Measurements from ENCODE around the gene CDH7. TPM values are rescaled to one million over a fixed set of nuclear protein-coding genes. Genes with fewer than 3 reads are reported as not detected.
A peak's percentile ranks its signal among the peaks of the same experiment; 100 is the strongest.

The CDH7 gene
- total RNA-seq, 2 donors from 2014 or later, result not detected

DNA sequence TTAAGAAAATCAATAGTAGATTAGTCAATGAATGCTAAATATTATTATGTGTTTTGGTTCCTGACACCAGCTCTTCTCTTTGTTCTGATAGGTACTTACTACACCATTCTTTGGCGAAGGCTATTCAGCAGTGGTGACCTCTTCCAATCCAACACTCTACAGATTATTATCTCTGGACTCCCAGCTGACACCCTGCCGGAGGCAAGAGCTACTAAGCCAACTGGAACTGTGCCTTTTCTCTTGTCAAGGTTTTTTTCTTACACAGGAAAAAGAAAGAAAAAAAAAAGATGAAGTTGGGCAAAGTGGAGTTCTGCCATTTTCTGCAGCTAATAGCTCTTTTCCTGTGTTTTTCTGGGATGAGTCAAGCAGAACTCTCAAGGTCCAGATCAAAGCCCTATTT lies 11.7 kb downstream of the CDH7 start:
- intact Hi-C loops (cut with DNase I), result no loop called here
- no peak for DNase-seq (ENCODE audit: low spot score)

DNA sequence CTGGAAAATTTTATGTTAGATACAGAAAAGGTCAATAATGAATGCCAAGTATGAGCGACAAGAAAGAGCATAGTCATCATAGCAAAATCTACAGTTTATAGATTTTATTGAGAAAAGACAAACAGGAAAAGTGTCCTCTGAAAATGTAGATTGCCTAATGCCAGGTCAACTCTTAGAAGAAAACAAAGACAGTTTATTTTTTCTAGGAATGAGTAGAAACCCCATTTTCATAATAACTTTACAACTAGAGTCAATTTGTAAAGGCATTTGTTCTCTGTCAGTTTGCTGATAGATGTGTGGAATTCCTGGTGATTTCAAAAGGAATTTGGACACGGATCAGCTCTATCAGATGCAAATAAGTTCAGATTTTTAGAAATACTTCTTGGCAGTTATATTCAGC lies 16.6 kb downstream of the CDH7 start:
- intact Hi-C loops (cut with DNase I), result no loop called here
- no peak for DNase-seq (ENCODE audit: low spot score)

DNA sequence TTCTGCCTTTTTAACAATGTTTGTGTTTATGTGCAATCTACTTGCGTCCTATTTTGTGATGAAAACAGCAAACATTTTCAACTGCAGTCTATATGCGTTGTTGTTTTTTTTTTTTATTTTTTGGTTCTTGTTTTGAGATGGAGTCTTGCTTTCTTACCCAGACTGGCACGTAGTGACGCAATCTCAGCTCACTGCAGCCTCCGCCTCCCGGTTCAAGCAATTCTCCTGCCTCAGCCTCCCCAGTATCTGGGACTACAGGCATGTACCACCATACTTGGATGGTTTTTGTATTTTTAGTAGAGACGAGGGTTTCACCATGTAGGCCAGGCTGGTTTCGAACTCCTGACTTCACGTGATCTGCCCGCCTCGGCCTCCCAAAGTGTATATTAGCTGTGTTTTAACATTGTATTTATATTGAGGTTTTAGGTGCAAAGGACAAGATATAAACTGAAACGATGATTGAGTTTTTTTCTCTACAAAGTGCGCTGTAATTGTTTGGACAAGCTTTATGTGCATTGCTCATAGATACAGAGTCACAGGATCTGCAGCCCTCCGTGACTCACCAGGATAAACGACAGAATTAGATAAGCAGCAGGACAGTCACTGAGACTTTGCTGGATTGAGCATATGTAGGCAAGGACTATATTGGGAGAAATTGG lies 17.4 kb downstream of the CDH7 start:
- DNase-seq (ENCODE audit: low spot score), result no peak
- intact Hi-C loops (cut with DNase I), result no loop called here

DNA sequence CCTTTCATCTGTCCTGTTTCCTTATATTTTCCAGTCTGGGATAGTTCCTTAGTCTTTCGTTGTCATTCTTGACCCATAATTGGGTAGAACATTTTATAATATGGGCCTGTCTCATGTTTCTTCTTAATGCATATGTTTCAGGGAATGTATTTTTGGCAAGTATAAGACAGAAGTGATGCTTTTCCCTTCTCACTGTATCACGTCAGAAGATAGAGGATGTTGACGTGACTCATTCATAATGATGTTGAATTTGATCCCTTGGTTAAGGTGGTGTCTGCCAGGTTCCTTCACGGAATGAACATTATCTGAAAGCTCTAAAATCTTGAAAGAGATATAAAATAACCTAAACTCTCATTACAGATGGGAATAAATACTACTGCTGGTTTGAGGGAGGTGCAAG lies 18.8 kb downstream of the CDH7 start:
- intact Hi-C loops (cut with DNase I), result no loop called here
- no peak for DNase-seq (ENCODE audit: low spot score)

- intact Hi-C loops (cut with DNase I), result no loop called here
- no peak for DNase-seq (ENCODE audit: low spot score)
These were observed 35.7 kb downstream of the CDH7 start for GRCh38 chr18:65786474-65786873.

- DNase-seq (ENCODE audit: low spot score), result peak; percentile 38
- intact Hi-C loops (cut with DNase I), result no loop called here
These were observed 37.6 kb downstream of the CDH7 start for GRCh38 chr18:65788373-65788772.

DNA sequence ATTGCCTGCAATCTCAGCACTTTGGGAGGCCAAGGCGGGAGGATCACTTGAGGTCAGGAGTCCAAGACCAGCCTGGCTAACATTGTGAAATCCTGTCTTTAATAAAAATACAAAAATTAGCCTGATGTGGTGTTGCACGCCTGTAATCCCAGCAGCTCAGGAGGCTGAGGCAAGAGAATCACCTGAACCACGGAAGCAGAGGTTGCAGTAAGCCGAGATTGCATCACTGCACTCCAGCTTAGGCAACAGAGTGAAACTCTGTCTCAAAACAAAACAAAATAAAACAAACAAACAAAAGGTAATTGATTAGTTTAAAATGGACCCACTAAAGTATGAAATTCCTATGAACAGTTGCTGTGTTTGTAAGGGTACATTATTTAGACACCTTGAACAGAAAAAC lies 39.8 kb downstream of the CDH7 start:
- intact Hi-C loops (cut with DNase I), result no loop called here
- no peak for DNase-seq (ENCODE audit: low spot score)

GRCh38 chr18:65791719-65792118 lies 40.9 kb downstream of the CDH7 start:
- intact Hi-C loops (cut with DNase I), result no loop called here
- no peak for DNase-seq (ENCODE audit: low spot score)

- intact Hi-C loops (cut with DNase I), result no loop called here
- DNase-seq (ENCODE audit: low spot score), result no peak
These were observed 41.8 kb downstream of the CDH7 start for GRCh38 chr18:65792456-65793074.

- intact Hi-C loops (cut with DNase I), result no loop called here
- no peak for DNase-seq (ENCODE audit: low spot score)
These were observed 57.9 kb downstream of the CDH7 start for GRCh38 chr18:65808759-65809158.

DNA sequence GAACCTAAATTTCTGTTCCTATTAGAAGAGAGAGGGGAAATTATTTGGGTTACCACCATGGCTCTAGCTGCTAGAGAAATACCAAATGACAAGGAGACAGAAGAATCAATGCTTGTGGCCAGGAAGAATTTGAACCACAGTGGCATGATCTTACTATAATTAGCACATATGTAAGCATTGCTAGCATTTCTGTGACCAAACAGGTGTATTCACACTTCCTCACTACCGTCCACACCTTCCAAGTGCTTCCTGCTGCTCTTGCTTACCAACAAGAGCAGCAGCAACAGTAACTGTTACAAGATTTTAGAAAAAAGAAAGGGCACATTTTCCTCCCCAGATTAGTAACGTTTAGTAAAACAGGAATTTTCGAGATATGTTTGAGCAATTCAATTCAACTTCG lies 60.5 kb downstream of the CDH7 start:
- no peak for DNase-seq (ENCODE audit: low spot score)
- intact Hi-C loops (cut with DNase I), result no loop called here

DNA sequence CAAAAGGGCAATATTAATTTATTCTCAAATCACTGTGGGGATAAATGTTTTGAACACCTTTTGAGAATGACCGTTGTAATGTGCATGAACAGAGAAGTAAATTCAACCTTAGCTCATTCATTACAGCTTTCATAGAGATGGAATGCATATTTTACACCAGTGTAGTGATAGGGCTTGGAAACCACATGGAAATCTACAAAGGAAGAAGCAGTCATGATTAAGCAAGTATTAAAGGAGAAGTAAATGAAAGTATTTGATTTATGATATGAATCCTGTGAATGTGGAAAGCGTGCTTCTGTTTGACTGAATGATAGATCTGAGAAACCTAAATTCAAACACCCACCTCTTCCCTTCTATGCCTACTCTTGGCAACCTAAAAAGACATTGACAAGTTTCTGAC lies 64.7 kb downstream of the CDH7 start:
- DNase-seq (ENCODE audit: low spot score), result no peak
- intact Hi-C loops (cut with DNase I), result no loop called here

DNA sequence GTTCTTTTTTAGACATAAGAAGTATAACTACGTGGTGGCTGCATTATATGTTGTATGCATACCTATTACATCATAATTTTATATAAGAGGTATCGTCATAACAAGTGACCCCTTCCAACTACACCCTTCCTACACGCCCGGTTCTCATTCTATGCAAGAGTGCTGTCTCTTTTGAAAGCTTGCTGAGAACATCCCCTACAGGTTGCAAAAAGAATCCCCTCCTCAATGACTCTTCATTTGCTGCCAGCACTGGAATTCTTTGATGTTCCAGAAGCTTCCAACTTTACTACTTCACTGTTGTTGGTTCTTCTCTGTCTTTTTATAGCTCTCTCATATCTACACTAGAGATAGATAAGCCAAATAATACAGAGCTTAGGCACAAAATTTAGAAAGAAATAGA lies 66.4 kb downstream of the CDH7 start:
- DNase-seq (ENCODE audit: low spot score), result no peak
- intact Hi-C loops (cut with DNase I), result no loop called here

DNA sequence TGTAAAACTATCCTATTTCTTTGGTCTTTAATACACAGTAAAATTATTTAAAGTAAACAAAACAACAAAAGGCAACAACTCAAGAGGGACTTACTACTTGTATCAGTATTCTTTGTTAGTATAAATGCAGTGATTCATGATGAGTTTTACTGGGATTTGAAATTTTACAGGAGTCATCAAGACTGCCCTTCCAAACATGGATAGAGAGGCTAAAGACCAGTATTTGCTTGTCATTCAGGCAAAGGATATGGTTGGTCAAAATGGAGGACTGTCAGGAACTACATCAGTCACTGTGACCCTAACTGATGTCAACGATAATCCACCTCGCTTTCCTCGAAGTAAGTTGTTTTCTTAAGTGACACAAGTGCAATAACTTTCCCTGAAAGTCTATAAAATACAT lies 71.1 kb downstream of the CDH7 start:
- DNase-seq (ENCODE audit: low spot score), result no peak
- intact Hi-C loops (cut with DNase I), result no loop called here

DNA sequence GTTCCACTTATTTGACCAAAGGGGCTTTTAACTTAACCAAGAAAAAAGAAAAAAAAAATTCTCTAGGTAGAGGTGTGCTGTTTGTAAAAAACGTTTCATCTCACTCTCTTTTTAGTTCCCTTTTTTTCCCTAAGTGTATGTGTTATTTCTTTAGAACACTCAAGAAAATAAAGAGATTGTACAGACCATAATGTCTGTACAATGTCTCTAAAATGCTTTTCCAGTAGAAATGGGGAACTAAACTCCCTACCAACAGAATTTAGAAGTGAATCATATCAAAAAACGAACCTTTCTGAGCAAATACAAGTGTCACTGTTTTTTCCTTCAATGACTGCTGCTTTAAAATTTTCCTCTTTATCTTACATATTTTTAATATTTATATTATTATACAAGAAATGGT lies 72.0 kb downstream of the CDH7 start:
- intact Hi-C loops (cut with DNase I), result no loop called here

DNA sequence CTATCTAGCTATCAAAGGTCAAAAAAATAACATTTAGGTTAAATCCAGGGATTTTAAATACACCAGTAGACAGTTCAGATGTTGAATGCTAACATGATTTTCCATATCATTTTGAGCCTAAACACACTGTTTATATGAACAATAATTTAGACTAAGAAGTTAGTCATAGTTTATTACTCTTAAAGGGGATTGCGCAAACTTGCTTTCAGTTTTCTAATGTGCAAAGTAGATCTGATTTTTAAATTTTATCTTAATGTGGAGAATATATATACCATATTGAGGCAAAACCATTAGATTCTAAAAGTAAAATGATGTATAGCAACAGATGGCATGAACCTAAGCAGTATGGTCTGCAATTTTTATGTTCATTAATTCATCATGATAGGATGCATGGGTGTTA lies 76.6 kb downstream of the CDH7 start:
- intact Hi-C loops (cut with DNase I), result no loop called here
- no peak for DNase-seq (ENCODE audit: low spot score)

More for the DNA sequence above, 72.0 kb downstream of the CDH7 start:
- no peak for DNase-seq (ENCODE audit: low spot score)

GRCh38 chr18:65835881-65836280 lies 85.1 kb downstream of the CDH7 start:
- DNase-seq (ENCODE audit: low spot score), result no peak
- intact Hi-C loops (cut with DNase I), result no loop called here

DNA sequence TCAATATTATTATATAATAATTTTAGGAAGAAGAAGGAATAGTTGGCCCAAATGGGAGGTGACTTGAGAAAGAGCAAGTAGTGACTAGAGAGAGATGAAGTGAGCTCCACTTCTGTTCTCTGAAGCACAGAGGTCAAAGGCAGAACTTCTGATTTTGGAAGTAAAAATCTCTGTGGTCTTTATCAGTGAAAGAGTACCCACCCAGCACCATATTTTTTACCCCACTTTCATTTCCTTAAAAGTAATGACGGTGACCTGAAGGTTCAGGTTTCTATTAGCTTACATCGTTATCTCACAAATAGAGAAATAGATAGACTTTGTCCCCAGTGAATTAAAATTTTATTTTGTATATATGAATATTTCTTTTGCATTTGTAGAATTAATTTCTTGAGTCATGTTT lies 95.3 kb downstream of the CDH7 start:
- intact Hi-C loops (cut with DNase I), result no loop called here
- DNase-seq (ENCODE audit: low spot score), result no peak

DNA sequence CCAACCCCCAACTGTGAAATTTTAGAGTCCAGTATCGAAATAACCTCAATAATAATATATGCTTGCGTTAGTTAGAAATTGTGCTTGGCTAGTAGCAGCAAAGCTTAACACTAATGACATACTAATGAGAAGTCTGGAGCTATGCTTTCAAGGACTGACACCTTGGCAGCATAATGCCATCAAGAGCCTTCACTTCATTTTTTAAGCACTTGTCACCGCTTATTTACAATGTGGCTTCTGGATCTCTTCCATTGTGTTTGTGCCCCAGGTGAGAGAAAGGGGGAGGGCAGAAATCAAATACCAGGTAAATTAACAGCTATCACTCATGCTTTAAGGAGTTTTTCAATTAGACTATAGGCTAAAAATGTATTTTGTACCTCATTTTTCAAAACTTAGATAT lies 101.5 kb downstream of the CDH7 start:
- DNase-seq (ENCODE audit: low spot score), result no peak

DNA sequence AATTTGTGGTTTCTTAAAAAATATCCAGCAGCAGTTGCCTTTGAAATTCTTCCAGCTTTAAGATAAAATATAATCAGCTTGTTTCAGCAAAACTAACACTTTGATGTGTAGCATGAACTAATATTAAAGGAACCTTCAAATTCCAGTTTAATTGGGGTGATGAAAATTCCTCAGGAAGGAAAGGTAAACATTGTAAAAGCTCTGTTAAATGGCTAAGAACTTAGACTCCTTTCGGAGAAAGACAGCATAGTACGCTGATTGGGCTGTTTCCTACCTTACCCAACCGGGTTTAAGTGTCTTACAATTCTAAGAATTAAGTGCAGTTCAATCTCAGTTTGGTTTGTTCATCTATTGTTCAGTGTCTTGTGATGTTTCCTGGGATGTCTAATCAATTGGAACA lies 108.3 kb downstream of the CDH7 start:
- intact Hi-C loops (cut with DNase I), result no loop called here
- no peak for DNase-seq (ENCODE audit: low spot score)

More for the DNA sequence above, 101.5 kb downstream of the CDH7 start:
- intact Hi-C loops (cut with DNase I), result no loop called here

DNA sequence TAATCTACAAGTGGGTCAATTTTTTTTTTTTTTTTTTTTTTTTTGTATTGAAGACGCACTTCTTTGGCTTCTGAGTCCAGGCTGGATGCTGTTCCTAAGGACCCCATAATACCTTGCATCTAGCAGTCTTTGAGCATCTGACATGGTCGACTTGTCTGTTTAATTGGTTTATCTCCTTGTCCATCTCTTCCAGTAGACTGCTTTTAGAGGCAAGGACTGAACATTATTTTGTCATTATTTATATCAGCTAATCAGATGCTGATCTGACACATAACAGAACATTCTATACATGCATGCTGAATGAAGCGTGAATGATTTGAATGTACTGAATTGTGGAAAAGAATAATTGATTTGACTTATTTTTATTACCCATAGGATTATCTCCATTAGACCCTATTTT lies 118.7 kb downstream of the CDH7 start:
- DNase-seq (ENCODE audit: low spot score), result no peak
- intact Hi-C loops (cut with DNase I), result no loop called here

DNA sequence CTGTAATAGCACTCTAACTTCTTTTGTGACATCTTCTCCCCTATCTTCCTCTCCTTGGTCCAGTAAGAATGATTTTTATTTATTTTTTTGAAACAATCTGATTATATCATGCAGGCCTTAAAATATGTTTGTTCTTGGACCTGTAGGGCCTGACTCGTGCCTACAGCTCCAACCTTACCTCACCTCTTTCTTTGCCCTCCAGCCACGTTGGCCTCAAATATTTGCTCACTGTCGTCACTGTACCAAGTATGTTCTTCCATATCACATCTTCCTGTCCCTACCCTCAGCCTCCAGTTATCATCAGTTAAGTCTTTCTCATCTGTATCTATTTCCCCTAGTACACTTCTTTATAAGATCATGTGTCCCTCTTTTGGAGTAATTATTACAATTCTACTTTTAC lies 125.5 kb downstream of the CDH7 start:
- DNase-seq (ENCODE audit: low spot score), result no peak
- intact Hi-C loops (cut with DNase I), result no loop called here
